ENCODE results near the gene CFAP43. TPM values are rescaled to one million over a fixed set of nuclear protein-coding genes. Genes with fewer than 3 reads are reported as not detected.

CFAP43 gene
- total and polyA plus RNA-seq, 9 of the 15 experiments (the other 6 are each of a cell fraction or from before 2014, with no cell fraction given), result 0.07 to 0.86 (median 0.11) TPM; not detected in 1

DNA sequence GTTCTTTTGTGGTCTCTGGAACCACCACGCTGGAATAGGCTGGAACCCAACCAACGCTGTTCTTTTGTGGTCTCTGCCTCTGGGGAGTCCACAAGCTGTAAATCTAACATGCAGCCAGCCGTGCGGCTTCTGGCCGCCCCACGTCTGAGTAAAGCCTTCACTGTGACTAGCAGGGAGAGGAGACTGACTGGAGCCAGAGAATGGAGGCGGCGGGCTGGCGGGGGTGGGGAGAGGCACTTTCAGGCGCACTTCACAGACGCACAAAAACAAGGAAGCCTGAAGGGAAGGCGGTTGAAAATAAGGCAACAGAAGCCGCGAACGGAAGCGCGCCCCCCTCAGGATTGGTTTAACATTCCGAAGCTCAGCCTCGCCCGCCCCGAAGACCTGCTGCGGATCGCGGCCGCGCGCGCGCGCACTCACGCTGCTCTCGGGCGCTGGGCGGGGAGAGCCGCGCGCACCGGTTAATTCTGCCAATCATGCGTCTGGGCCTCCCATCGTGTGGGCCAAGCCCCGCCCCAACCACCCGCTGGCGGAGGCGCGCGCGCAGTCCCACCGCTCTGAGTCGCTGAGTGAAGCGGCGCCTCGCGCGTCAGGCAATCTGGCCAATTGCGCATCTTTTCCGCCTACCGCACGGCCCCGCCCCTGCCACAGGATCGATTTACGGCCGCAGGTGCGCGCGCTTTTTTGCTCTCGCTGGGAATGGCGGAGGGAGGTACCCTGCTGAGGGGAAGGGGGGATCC lies 110.5 kb downstream of the CFAP43 start, which contains the start of gene SFR1 (continued):
- TF ChIP-seq MEIS2 (IDR thresholded peaks at IDR 0.05; ENCODE audit: partially characterized antibody) (peak; percentile 97), ZBTB5 (IDR thresholded peaks at IDR 0.05) (no peak), TAF15 (IDR thresholded peaks at IDR 0.05; ENCODE audit: low read depth, low read length) (no peak), CHD1 (IDR thresholded peaks at IDR 0.05; ENCODE audit: low read length) (no peak), PYGO2 (tag; IDR thresholded peaks at IDR 0.05) (no peak), PHB2 (IDR thresholded peaks at IDR 0.05; ENCODE audit: low read depth) (no peak), JUND (IDR thresholded peaks at IDR 0.05; ENCODE audit: borderline replicate concordance, low read depth, low read length) (peak; percentile 55), JUND (tag; IDR thresholded peaks at IDR 0.05; ENCODE audit: borderline replicate concordance, low read depth, low read length) (no peak; the same call in 2 of the 3 replicates), ZNF384 (IDR thresholded peaks at IDR 0.05; ENCODE audit: low read depth, low read length) (no peak), PHF8 (IDR thresholded peaks at IDR 0.05; ENCODE audit: borderline replicate concordance, low read length) (peak; percentile 59; the same call in 1 of the 2 replicates), SMARCC2 (IDR thresholded peaks at IDR 0.05; ENCODE audit: low read depth) (0 out of 2 replicates have a peak, but pooled peaks have one; percentile 38), ZNF436 (CRISPR knock-in tag; IDR thresholded peaks at IDR 0.05) (no peak), ZNF561 (CRISPR knock-in tag; conservative IDR thresholded peaks at IDR 0.05) (no peak), ZNF24 (IDR thresholded peaks at IDR 0.05) (no peak), MNT (conservative IDR thresholded peaks at IDR 0.05) (peak; percentile 18 to 53; a peak in 3 of 4 replicates), PRPF4 (IDR thresholded peaks at IDR 0.05; ENCODE audit: insufficient read depth, low read depth, low read length, poor library complexity, severe bottlenecking) (no peak), GATAD2A (IDR thresholded peaks at IDR 0.05) (no peak), ARNT (IDR thresholded peaks at IDR 0.05) (no peak), BRD4 (IDR thresholded peaks at IDR 0.05) (no peak), STAG1 (CRISPR knock-in tag; IDR thresholded peaks at IDR 0.05; ENCODE audit: borderline replicate concordance) (no peak), NCOA6 (IDR thresholded peaks at IDR 0.05) (no peak), TEAD4 (IDR thresholded peaks at IDR 0.05; ENCODE audit: low read length) (peak; percentile 58), TEAD4 (CRISPR knock-in tag; IDR thresholded peaks at IDR 0.05; ENCODE audit: borderline replicate concordance) (no peak), ZNF75A (CRISPR knock-in tag; IDR thresholded peaks at IDR 0.05) (no peak), HMGN3 (IDR thresholded peaks at IDR 0.05; ENCODE audit: borderline replicate concordance, extremely low read depth, insufficient read length, low read depth, low read length) (peak; percentile 29)
- TF ChIP-seq, protein P1, sequence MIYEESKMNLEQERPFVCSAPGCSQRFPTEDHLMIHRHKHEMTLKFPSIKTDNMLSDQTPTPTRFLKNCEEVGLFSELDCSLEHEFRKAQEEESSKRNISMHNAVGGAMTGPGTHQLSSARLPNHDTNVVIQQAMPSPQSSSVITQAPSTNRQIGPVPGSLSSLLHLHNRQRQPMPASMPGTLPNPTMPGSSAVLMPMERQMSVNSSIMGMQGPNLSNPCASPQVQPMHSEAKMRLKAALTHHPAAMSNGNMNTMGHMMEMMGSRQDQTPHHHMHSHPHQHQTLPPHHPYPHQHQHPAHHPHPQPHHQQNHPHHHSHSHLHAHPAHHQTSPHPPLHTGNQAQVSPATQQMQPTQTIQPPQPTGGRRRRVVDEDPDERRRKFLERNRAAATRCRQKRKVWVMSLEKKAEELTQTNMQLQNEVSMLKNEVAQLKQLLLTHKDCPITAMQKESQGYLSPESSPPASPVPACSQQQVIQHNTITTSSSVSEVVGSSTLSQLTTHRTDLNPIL (CRISPR knock-in tag; IDR thresholded peaks at IDR 0.05), result no peak
